Hippocampal formation (tissue), 2 donors: Measurements from ENCODE around the gene ACOXL.
"Not testable (repeated sequence)": the region's sequence is repeated elsewhere in the genome, so short reads cannot be mapped to it uniquely, and the experiment has no call there.

Source experiments
- DNase-seq, 2 donors: peaks; one replicate each; lab custom pipeline; 2025; lab: John Stamatoyannopoulos, UW

The ACOXL gene

GRCh38 chr2:111041398-111042202 lies 309.2 kb downstream of the ACOXL start:
- no peak for DNase-seq

- no peak for DNase-seq
Measured at GRCh38 chr2:111042261-111042660, 309.9 kb downstream of the ACOXL start.

GRCh38 chr2:111042772-111043771 lies 310.7 kb downstream of the ACOXL start:
- DNase-seq, result no peak

GRCh38 chr2:111044066-111044465 lies 311.7 kb downstream of the ACOXL start:
- DNase-seq, result no peak

DNA sequence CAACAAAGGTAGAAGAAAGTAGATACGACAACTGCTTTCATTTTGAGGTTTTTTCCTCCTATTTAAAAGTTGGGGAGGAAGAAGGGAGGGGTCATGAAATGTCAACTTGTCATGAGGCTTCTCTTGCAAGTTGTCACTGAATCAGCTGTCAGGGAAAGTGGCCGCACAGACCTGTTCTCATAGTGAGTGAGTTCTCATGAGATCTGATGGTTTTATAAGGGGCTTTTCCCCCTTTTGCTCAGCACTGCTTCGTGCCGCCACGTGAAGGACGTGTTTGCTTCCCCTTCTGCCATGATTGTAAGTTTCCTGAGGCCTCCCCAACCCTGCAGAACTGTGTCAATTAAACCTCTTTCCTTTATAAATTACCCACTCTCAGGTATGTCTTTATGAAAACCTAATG lies 312.9 kb downstream of the ACOXL start:
- not testable (repeated sequence) for DNase-seq

GRCh38 chr2:111045771-111046444 lies 313.5 kb downstream of the ACOXL start:
- no peak for DNase-seq

- DNase-seq, result no peak
Measured at GRCh38 chr2:111046670-111047069, 314.3 kb downstream of the ACOXL start.

DNA sequence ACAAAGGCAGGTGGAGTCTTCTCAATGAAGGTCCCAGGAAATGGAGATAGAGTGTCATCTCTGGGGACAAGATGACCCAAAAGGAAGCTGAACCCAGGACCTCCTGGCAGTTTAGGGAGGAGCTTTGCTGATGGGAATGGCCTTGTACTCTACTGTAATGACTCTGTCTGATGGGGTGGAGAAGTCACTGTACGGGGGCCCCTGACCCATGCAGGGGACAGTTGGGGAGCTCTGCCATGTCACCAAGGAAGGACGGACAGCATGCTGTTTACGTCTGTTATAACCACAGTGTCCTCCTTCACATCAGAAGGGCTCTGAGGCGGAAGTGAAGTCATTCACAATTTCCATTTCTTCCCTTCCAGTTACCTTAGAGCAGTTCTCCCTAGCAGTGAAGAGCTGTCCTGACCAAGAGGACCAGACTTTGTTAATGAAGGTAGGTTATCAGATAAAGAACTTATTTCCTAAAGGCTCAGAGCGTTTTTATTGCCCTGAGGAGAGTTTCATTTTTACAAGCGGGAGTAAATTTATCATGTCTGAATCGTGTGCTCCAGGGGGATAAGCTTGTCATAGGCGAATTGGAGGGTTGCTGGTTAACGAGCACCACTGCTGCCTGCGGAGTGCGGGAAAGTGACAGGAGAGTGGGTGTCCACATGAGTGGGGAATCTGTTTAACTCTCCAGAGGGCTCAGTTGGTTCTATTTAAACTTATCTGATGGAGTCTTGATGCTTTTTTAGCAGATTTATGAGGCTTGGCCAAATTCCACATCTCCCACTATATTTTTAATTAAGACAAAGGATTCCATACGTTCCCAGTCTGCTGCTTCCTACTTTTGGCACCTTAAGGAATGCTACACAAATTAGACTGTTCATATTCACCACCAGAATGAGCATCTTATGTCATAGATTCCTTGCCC lies 316.7 kb downstream of the ACOXL start:
- DNase-seq, result no peak

GRCh38 chr2:111049792-111050640 lies 317.6 kb downstream of the ACOXL start:
- DNase-seq, result no peak

DNA sequence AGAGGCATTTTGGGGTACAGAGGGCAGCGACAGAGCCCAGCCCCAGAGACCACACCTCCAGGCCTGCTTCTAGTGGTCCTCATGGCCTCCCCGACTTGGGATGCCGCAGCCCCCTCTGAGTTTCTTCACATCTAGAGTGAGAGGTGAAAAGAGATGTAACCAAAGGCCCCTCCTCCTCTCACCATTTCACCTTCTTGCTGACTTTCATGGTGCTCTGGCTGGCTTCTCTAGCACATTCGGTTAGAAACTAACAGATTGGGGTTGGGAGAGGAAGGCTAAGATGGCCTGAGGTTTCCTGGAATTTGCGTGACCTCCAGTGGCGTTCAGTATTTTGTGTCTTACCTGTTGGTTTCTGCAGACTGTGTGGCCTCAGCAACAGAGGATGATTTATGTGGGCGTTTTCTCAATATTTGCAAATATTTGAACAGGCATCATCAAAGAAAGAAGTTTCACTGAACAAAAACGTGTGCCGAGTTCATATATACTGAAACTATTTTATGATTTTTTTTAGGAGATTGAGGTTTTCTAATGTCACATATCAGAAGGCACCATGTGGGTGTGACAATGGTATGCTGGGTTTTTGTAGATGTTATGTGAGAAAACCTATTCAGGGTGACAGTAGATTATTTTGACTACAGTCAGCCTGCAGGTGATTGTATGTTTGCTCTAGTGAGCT lies 318.5 kb downstream of the ACOXL start:
- no peak for DNase-seq

- no peak for DNase-seq
Measured at GRCh38 chr2:111052621-111053020, 320.2 kb downstream of the ACOXL start.

DNA sequence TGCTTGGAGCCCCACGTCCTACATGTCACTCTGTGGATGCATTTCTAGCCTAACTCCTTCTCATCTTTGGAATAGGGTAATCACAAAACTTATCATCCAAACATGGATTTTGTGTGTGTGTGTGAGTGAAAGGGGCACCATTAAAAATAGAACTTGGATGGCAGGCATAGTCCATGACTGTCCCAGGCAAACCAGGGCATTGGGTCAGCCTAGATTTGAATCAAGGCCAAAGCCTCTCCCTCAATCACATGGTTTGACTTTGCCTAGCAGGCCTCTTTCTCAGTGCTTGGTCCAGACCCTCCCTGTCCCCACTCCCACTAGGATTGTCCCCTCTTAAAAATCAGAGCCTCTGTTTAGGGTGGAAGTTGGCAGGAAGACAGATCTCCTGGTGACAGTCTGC lies 320.9 kb downstream of the ACOXL start:
- no peak for DNase-seq

- DNase-seq, result no peak
Measured at GRCh38 chr2:111053825-111054515, 321.6 kb downstream of the ACOXL start.

GRCh38 chr2:111054791-111055691 lies 322.7 kb downstream of the ACOXL start:
- DNase-seq, result no peak

DNA sequence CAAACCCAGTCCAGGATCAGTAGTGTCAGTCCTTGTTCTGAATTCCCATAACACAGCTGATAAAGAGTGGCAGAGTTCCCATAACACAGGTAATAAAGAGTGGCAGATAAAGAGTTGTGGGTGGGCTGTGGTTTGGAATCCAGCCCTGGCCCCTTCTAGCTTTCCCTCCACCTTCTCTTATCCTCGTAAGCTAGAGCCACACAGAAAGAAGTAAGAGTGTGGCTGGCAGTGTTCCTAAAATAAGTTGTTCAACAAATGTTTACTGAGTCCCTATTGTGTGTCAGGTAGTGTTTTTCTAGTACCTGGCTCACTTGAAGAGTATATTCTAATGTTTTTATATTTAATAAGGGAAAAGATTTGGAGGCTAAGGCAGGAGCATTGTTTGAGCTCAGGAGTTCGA lies 323.4 kb downstream of the ACOXL start:
- no peak for DNase-seq

DNA sequence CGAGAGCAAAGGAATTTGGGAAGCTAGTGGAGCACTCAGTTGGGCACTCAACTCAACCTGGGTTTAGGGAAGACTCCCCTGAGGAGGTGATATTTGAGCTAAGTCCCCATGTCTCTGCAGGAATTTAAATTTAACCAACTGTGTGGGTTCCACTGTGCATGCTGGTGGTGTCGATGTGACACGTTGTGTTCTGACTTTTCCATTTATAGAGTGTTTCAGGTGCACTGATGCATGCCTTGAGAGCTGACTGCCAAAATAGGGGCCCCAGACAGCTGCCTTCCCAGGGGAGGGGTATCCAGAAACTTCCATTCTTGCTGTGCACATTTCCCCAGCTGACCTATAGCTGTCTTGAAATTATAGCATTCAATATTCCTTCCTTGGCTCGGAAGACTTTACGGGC lies 324.7 kb downstream of the ACOXL start:
- no peak for DNase-seq

GRCh38 chr2:111057721-111058120 lies 325.3 kb downstream of the ACOXL start:
- no peak for DNase-seq

GRCh38 chr2:111058264-111058663 lies 325.9 kb downstream of the ACOXL start:
- no peak for DNase-seq
